ENCODE data around the gene TOB1. TPM values are rescaled to one million over a fixed set of nuclear protein-coding genes. Genes with fewer than 3 reads are reported as not detected.

The TOB1 gene
- total and polyA plus RNA-seq, 12 donors, result 22.4 to 332 (median 62.7) TPM

- H3K36me3 ChIP-seq (replicated peaks in 1 of 2), result no peaks in the 10 kb centered on the region
- WGBS, 4 donors, result 81 to 88% (median 83%) methylated on average over 4 to 12 of the region's 12 CpGs
- intact Hi-C loops (cut with DNase I), result no loop called here
These were observed 20.7 kb downstream of the TOB1 start for GRCh38 chr17:50845240-50846147.

GRCh38 chr17:50844117-50844700 lies 21.9 kb downstream of the TOB1 start:
- 84 to 90% (median 86%) methylated on average over 14 of the region's 14 CpGs for WGBS, 4 donors
- intact Hi-C loops (cut with DNase I), result no loop called here
- Histone ChIP-seq H3K4me1 (replicated peaks in 1 of 2) (no peaks in the 10 kb centered on the region), H3K36me3 (replicated peaks in 1 of 2) (no peaks in the 10 kb centered on the region), H3K4me3 (no peak overlapping the region), H3K27ac (no peak overlapping the region), H3K9me3 (replicated peaks in 1 of 3) (no peaks in the 10 kb centered on the region), H3K27me3 (no peaks in the 10 kb centered on the region)
- TF ChIP-seq POLR2A (IDR thresholded peaks at IDR 0.05) (no peak), CTCF (IDR thresholded peaks at IDR 0.05) (no peak)
- no peak for DNase-seq

More at GRCh38 chr17:50845240-50846147, 20.7 kb downstream of the TOB1 start:
- TF ChIP-seq CTCF (IDR thresholded peaks at IDR 0.05) (no peak), POLR2A (IDR thresholded peaks at IDR 0.05) (no peak)
- Histone ChIP-seq H3K27ac (no peak overlapping the region), H3K27me3 (no peaks in the 10 kb centered on the region), H3K4me3 (no peak overlapping the region), H3K9me3 (replicated peaks in 1 of 3) (no peaks in the 10 kb centered on the region), H3K4me1 (replicated peaks in 1 of 2) (no peaks in the 10 kb centered on the region)
- DNase-seq, result peak in 1 of 7 donors; percentile 12

GRCh38 chr17:50843150-50843905 lies 22.8 kb downstream of the TOB1 start:
- DNase-seq, result peak in 1 of 7 donors; percentile 41
- no peak overlapping the region for H3K27ac ChIP-seq
- 74 to 89% (median 82%) methylated on average over 10 to 16 of the region's 16 CpGs for WGBS, 4 donors
- no peaks in the 10 kb centered on the region for H3K27me3 ChIP-seq
- no peaks in the 10 kb centered on the region for H3K9me3 ChIP-seq (replicated peaks in 1 of 3)
- TF ChIP-seq CTCF (IDR thresholded peaks at IDR 0.05), result no peak
- no peak for TF ChIP-seq POLR2A (IDR thresholded peaks at IDR 0.05)
- H3K36me3 ChIP-seq (replicated peaks in 1 of 2), result no peaks in the 10 kb centered on the region
- intact Hi-C loops (cut with DNase I), result loop anchor here in 1 of 2 donors (2.0 kb wide), 2 partner anchors 27 to 61 kb away; no protein-coding TSS in a partner anchor
- no peaks in the 10 kb centered on the region for H3K4me1 ChIP-seq (replicated peaks in 1 of 2)
- no peak overlapping the region for H3K4me3 ChIP-seq
